Activated CD4-positive, CD25-positive, alpha-beta regulatory T cell treated with anti-CD3 and anti-CD28 coated beads, Interleukin-2, amount 50 U/mL, for 72 hours (primary cell): Measurements from ENCODE around the gene CCNI2.

ENCODE experiments used
- DNase-seq: peaks from one replicate; pipeline ENCODE4 v3.0.0; 2021

CCNI2 gene

DNA sequence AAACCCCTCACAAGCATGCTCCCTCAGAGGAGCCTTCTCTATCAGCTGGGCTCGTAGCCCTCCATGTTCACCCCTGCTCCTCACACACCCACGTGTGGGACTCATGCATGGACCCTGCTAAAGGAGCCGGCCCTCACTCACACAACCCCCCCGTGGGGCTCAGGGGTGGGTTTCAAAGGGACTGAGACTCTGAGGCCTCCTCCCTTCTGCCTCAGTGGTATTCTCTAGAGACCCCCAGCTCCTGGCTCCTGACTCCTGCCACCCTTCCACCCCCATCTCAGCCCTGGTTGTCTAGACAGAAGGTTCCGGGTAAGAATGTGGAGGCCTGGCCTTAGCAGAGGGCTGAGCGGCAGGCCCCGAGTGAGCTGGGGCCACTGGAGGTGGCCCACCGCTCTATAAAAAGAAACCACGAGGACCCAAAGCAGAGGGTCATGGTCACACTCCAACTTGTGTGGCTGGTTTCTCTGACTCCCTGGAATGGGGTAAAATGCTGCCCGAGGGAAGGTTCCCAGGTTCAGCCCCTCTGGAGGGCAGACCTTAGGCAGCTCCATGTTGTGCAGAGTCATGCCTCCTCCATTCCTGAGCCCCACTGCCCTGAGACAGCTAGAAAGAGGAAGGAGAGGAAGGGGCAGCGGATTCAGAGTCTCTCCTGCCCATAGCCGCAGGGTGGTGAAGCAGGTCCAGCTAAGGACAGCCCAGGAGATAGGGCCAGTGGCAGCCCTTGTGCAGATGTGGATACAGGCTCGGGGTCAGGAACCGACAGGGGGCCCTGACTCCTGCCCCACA lies 19.0 kb downstream of the CCNI2 start:
- DNase-seq = no peak

- DNase-seq = no peak
Measured at GRCh38 chr5:132766806-132767055, 19.5 kb downstream of the CCNI2 start.

DNA sequence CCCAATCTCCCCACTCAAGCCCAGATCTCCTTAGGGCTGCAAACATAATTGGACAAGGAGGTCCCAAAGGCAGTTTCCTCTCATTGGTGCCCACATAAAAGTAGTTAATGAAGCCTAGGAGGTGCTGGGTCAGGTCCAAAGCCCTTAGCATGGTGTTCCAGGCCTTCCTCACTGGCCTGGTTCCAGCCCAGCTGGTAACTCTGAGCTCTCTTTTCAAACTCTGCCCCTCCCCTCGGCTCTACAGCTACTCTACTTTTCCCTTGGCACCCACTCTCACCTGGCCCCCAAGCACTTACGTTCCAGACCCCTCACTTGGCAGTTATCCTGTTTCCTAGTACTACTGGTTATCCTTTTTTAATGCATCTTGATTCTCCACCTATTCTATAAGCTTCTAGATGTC lies 19.9 kb downstream of the CCNI2 start:
- DNase-seq = no peak

GRCh38 chr5:132768485-132768868 lies 21.3 kb downstream of the CCNI2 start:
- DNase-seq = no peak

DNA sequence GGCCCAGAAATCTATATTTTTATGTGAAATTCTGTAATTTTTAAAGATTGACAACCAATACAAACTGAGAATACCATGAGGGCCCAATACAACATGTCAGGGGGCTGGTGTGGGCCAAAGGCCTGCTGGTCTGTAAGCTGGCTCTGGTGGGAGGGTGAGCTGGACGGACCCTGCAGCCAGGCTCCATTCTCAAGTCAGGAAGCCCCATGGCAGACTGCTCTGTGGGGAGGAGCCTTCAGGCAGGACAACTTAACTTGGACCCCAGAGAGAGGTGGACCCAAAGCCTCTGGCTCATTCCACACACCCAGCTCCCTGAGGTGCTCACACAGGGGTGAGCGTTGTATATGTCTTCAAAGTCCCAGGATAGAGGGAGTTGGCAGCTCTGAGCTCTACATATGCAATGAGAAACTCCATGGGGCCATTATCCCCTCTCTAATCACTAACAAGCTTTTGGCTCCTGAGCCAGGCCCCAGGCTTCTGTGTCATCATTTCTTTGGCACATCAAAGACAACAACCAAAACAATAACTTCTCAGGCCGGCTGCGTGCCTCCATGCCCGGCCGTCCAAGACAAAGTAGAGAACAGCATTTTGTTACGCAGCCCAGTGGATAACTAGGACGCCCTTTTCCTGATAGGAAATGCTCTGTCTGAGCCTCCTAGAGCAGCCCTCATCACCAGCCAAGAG lies 23.4 kb downstream of the CCNI2 start:
- DNase-seq = no peak

DNA sequence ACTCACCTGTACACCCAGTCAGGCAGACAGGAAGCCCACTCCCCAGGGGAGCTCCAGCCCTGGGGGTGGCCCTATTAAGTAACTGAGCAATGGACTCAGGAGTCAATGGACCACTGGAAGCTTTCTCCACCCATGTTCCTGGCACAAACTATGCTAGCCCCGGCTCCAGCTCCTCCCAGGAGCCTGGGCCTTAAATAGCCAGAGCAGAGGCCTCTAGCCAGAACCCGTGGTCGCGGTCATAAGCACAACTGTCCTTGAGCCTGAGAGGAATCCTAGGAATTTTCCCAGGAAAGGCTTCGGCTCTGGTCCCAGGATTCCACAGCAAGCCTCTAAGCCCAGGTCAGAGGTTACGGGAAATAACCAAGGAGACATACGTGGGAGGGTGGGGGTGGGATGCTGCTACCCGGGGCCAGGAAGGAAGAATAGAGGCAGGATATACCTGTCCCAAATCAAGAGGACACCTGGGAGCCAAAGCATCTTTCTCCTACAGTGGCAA lies 24.3 kb downstream of the CCNI2 start:
- no peak for DNase-seq

- DNase-seq = no peak
Measured at GRCh38 chr5:132772291-132773070, 25.3 kb downstream of the CCNI2 start.

DNA sequence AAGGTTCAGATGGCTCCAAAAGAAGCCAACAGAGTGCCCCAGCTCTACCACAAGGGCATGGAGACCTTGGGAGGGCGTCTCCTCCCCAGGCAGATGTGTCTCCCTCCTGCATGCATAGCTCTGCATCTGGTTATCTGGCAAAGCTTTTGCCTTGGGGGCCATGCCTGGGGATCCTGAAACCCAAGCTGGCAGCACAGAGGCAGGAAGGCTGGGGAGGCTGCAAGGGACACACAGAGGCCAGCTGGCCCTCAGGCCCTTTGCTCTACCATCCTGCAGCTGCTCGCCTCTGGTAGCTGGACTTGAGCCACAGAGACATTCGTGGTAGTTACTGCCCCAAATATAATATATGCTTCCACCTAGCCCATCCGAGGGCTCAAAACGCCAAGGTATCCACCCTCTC lies 25.9 kb downstream of the CCNI2 start:
- DNase-seq = no peak

DNA sequence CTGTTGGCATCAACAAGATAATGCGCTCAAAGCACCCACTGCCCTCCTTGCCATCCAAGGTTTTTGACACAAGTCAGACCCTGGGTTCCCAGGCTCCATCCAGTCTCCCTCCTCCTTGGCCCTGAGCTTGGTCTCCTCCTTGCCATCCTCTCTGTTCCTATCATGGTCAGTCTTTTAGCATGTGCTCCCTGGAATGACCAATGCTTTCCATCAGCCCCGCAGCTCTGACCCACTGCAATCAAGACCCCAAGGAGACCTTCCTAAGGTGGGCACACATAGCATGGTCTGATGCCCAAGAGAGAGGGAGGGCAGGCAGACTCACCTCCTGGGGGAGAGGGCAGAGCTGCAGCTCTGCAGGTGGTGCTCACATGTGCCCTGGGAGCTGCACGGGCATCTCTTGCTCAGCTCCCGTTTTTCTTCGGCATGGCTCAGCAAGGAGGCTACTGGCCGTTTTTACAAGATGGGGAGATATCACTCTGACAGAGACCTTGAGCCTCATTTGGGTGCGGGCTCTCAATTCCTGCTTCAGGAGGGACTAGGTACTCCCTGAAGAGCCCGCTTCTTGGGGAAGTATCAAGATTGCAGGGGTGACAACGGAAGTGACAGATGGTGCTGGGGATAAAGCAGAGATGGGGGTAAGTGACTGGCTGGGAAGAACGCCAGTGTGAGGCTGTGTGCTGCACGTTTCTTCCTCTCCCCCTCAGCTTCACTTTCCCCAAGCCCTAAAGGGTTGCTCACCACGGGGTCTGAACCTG lies 26.6 kb downstream of the CCNI2 start:
- no peak for DNase-seq

GRCh38 chr5:132774406-132774805 lies 27.2 kb downstream of the CCNI2 start:
- DNase-seq = no peak

- DNase-seq = no peak
Measured at GRCh38 chr5:132774896-132775295, 27.7 kb downstream of the CCNI2 start.

GRCh38 chr5:132775476-132775961 lies 28.3 kb downstream of the CCNI2 start:
- no peak for DNase-seq

- no peak for DNase-seq
Measured at GRCh38 chr5:132776131-132776937, 29.1 kb downstream of the CCNI2 start.

DNA sequence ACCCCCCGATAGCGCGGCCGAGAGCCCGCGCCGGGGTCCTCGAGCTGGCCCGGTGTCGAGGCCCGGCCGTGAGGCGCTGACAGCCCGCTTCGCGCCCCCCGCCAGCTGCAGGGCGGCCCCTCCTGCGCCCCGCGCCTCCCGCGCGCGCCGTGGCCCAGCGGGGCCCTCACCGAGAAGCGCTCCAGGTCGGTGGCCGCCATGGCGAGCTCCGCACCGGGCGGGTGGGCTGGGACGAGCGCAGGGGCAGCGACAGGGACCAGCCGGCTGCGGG lies 29.6 kb downstream of the CCNI2 start:
- DNase-seq = no peak

- DNase-seq = peak; percentile 54
Measured at GRCh38 chr5:132777209-132778069, 30.2 kb downstream of the CCNI2 start, which contains the start of gene SEPTIN8. SEPTIN8 (minus strand) TSS chr5:132777239; CDS start chr5:132777137, 102 bp downstream.

- DNase-seq = no peak
Measured at GRCh38 chr5:132778129-132778528, 30.9 kb downstream of the CCNI2 start.

DNA sequence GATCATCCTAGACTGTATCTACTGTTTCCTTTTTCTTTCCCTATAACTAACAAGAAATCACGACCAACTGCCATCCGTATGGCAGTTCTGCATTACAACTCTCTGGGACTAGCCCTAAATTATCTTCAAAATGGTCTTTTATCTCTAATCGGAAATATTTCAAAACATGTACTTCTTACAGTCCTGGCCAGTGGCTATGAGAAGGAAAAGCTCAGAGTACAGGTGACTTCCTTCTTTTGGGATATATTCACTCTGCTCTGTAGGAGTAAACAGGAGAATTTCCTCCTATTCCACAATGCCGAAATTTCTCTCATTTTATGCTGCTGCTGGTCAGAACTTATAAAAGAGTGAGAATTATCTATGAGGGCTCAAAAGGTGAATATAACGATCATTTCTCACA lies 31.6 kb downstream of the CCNI2 start:
- DNase-seq = no peak

DNA sequence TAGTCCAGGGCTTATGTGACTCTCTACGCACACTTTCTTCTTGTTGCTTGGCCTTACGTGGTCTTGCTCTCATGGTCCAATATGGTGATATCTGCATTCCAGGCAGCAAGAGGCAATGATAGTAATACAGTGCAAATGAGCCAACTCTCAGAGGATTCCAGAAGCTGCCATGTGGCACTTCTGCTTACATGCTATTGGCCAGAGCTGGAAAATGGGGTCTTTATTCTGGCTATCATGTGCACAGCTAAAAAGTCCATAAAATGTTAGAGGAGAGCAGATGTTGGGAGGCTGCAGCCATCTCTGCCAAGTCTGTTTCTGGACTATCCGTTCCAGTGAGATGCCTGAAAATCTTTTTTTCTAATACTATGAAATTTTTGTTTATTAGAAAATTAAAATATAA lies 32.7 kb downstream of the CCNI2 start:
- DNase-seq = no peak

- no peak for DNase-seq
Measured at GRCh38 chr5:132780577-132780976, 33.4 kb downstream of the CCNI2 start.

DNA sequence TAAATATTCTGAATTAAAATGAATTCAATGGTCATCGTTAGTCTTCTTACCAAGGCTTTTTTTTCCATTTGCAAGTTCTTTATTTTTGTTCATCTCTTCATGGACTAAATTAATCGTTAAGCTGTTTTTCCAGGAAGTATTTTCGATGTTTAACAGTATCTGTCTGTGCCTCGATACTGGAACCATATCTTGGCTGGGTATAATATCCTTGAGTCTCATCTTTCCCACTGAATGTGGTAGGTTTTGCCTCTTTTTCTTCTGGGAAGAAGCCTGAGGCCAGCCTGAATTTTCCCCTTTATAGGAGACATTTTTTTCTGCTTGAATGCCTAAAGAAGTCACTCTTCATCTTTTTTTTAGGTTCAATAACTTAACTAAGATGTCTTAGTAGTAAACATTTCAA lies 33.8 kb downstream of the CCNI2 start:
- DNase-seq = no peak

GRCh38 chr5:132782101-132782500 lies 34.9 kb downstream of the CCNI2 start:
- DNase-seq = no peak
